ENCODE results near the gene LLGL1.
"Not testable (repeated sequence)": the region's sequence is repeated elsewhere in the genome, so short reads cannot be mapped to it uniquely, and the experiment has no call there.

LLGL1 gene

DNA sequence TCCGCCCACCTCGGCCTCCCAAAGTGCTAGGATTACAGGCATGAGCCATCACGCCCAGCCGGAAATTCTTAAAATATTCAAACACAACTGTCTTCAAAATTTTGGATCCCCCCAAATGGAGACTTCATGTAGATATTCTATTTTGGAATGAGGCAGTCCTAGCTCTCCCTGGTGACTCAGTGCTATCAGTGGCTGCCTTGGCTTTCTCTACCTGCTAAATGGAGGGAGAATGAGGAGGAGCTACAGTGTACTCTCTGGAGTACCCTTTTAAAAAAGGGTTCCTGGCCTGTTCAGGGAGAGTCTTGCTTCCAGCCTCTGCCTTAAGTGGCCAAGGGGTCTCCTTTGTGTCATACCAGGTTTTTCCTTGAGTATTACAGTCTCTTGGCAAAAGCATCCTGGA is 31.0 kb upstream of the LLGL1 start:
- no peak for DNase-seq (ENCODE audit: low spot score)

DNA sequence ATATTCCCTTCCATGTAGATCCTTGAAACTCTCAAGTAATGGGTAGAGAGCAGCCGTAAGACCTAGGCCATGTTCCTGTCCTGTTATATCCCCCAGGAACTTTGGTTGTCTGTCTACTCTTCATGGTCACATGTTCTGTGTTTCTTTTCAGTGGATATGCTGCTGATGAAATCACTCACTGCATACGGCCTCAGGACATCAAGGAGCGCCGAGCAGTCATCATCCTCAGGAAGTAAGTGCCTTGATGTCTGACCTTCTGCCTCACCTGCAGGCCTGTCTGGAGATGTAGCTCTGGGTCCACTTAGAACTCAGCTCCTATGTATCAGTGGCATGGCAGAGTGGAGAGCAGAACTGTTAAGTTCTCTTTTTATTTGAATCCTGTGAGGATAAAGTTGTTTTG is 30.6 kb upstream of the LLGL1 start:
- no peak for DNase-seq (ENCODE audit: low spot score)

DNA sequence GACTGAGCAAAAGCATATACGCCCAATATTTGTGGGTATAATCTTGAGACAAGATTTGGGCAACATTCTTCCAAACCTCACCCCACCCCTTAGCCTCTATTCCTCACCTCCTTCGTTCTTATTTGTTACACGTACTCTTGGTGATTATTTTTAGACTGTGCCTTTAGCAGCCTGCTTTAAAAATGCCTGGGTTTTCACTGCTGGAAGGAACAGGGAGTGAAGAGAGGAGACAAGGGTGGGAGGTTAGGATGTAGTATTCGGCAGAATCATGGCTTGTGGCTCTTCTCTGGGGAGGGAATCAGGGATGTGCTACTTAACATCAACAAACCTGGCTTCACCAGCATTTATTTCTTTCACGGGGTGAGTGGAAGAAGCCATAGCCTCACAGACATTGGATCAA is 30.2 kb upstream of the LLGL1 start:
- no peak for DNase-seq (ENCODE audit: low spot score)

DNA sequence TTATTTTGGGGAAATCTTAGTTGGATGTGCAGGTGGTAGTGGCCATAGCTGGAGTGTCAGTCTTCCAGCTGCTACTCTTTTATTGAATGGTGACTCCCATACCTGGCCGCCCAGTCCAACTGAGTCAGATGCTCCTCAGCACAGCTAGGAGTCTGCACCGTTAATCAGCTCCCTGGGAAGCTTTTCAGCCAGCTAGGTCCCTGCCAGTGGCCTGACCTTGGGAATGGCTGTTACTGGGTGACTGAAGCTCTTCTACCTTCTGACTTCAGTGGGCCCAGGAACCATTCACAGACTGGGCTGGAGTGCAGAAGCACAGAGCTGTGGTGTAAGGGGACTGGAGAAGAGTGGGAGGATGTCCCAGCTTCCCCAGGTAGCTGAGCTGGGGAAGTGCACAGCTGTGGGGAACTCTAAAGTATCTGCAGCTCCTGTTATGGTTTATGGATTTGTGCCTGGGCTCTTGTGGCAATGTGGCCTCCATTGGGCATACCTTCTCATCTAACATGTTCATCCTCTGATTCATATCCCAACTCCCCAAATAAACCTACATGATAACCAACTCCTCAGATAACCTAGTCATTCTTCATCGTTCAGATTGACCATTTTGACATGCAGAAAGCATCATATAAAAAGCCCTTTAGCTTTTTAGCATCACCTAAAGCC is 27.8 kb upstream of the LLGL1 start:
- no peak for DNase-seq (ENCODE audit: low spot score)

DNA sequence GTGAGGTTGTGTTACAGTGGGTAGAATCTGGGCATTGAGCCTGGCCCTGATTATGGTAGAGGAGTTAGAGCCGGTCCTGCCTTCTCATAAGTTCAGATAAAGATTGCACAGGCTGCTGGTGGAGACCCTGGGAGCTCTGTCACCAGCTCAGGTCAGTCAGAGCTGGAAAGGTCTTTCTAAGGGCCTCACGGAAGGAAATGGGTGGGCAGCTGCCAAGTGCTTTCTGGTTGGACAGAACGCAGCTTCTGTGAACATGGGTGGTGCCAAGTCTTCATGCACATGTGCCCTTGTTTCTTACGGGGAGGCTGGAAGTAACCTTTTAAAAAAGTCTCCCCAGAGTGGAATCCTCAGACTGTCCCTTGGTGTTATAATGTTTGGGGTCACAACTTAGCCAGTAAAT is 26.9 kb upstream of the LLGL1 start:
- no peak for DNase-seq (ENCODE audit: low spot score)

DNA sequence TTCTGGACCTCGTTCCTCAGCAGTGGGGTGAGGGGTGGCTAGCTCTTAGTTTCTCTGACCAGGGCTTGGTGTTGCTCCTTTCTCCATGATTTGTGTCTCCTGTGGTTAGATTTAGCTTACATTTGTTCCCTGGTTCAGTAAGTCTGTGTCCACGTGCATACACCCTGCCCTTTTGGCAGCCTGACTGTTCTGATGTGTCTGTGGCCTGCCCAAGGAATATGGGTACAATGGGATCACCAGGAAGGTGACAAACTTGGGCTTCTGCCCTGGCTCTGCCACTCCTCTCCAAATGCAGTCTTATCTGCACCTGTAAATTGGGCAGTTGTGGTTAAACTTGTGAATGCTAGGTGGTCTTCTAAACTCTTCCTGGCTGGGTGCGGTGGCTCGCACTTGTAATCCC is 24.3 kb upstream of the LLGL1 start:
- no peak for DNase-seq (ENCODE audit: low spot score)

DNA sequence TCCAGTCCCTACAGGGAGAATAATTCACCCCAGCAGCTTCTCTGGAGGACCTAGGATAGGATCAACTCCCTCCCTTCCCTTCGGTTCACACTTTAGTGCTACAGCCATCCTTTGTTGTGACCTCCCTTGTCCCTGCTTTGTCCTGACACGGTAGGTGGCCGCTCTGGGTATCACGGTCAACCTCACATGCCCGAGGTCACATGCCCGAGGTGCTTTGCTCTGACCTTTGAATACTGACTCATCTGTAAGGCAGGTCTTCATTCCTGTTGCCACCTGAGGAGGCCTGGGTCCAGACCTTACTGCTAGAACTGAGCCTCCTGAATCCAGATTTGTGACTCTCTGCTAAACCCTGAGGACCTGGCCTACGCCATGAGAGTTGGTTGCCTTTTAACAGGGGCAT is 22.1 kb upstream of the LLGL1 start:
- no peak for DNase-seq (ENCODE audit: low spot score)

DNA sequence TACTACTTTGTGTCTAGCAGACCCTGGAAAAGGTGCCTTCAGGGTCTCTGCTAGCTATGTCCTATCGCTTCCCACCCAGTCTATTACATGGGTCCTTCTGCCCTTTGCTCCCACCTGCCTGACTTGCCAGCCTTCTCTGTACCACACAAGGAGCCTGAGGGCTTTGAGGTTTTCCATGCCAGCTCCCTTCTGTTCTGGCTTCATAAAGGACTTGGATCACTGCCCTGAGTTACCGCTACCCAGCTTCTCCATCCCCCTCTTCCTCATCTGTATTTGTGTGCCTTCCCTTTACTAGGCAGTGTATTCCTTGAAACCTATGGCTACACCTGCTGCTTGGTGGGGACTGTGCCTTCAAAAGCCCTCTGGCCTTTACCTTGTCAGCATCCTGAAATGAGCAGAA is 19.6 kb upstream of the LLGL1 start:
- no peak for DNase-seq (ENCODE audit: low spot score)

DNA sequence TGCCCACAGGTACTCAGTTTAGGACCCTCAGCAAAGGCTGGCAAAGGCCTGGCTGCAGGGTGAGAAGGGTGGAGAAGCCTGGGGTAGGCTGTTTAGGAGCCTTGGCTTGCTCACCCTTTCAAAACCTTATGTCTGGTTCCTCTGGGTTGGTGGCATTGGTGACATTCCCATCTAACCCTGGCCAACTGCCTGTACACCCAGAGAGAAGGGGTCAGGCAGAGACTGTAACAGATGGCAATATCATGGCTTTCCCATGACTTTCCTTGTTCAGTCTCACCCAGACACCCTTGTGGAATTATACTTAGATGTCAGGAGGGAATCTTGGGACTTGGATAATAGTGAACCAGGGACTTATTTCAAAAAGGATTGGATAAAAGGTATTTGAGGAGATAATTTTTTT is 18.5 kb upstream of the LLGL1 start:
- no peak for DNase-seq (ENCODE audit: low spot score)

DNA sequence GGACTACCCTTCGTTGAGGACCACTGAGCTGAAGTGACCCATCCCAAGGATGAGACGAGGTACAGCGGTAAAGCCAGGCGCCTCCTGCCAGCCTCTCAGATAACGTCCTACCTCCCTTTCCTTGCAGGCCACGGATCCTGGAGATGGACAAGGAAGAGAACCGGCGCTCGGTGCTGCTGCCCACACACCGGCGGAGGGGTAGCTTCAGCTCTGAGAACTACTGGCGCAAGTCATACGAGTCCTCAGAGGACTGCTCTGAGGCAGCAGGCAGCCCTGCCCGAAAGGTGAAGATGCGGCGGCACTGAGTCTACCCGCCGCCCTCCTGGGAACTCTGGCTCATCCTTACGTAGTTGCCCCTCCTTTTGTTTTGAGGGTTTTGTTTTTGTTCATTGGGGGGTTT is 17.3 kb upstream of the LLGL1 start:
- no peak for DNase-seq (ENCODE audit: low spot score)

DNA sequence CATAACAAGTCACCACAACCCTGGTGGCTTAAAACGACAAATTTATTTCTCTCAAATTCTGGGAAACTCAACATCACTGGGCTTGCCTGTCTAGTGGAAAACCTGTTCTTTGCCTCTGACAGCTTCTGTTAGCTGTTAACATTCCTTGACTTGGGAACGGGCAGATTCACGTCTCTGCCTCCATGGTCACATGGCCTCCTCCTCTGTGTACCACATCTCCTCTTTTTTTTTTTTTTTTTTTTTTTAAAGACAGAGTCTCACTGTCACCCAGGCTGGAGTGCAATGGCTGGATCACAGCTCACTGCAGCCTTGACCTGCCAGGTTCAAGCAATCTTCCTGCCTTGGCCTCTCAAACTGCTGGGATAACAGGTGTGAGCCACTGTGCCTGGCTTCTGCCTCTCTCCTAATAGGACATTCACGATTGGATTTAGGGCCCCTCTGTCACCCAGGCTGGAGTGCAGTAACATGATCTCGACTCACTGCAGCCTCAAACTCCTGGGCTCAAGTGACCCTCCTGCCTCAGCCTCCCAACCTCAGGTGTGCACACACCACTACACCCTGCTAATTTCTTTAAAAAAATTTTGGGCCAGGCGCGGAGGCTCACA is 11.7 kb upstream of the LLGL1 start:
- no peak for DNase-seq (ENCODE audit: low spot score)

DNA sequence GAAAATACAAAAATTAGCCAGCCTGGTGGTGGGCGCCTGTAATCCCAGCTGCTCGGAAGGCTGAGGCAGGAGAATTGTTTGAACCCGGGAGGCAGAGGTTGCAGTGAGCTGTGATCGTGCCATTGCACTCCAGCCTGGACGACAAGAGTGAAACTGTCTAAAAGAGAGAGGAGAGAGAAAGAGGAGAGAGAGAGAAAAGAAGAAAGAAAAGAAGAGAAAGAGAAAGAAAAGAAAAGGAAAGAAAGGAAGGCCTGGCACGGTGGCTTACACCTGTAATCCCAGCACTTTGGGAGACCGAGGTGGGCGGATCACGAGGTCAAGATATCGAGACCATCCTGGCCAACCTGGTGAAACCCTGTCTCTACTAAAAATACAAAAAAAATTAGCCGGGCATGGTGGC is 8.5 kb upstream of the LLGL1 start:
- DNase-seq (ENCODE audit: low spot score), result not testable (repeated sequence)

DNA sequence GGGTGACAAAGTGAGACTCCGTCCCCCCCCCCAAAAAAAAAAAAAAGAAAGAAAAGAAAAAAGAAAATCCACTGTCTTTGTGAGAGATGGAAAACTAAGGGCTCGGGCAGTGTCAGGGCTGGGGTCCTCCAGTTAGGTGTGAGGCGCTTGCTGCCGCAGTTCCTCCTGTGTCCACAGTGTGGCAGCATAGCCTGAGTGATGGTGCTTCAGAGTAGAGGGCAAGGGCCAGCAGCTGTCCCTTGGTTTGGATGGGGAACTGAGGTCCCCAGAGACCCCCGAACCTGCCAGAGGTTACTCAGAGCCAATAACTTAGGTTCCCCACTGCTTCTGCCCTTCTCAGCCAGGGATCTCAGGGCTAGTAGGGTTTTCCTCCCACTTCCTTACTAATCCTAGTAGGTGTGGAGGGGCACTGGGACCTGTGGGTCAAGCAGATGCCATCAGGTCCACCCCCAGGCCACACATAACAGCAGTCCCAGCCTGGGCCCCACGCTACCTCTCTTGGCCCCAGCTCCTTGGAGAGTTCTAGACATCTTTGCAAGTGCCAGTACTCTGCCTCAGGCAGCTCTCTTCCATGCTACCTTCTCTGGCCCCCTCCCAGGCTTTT is 7.9 kb upstream of the LLGL1 start:
- DNase-seq (ENCODE audit: low spot score), result peak; percentile 43

DNA sequence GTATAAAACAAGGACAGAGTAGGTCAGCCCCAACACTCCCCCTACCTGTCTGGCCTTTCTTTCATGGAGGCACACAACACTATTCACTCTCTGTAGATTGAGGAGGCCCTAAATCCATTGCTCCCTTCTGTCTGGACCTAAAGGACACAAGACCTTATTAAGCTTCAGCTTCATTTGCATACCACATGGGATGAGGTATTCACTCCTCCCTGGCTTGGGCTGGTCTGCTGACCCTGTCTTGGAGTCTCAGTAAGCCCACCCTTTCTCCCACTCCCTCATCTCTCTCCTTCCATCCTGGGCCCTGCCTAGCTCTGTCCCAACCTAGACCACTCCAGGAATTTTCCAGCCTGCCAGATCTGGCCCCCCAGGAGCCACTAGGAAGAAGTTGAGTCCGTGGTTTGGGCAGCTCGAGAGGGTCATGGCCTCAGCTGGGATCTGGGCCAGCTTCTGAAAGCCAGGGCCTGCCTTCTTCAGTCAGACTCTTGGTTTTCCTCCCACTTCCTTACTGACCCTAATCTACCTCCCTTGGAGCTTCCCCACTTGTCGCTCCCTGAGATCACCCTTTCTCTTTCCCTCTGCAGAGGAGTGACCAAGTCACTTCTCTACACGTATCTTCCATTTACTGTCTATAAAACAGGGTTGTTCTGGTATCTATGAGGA is 6.5 kb upstream of the LLGL1 start:
- DNase-seq (ENCODE audit: low spot score), result no peak

DNA sequence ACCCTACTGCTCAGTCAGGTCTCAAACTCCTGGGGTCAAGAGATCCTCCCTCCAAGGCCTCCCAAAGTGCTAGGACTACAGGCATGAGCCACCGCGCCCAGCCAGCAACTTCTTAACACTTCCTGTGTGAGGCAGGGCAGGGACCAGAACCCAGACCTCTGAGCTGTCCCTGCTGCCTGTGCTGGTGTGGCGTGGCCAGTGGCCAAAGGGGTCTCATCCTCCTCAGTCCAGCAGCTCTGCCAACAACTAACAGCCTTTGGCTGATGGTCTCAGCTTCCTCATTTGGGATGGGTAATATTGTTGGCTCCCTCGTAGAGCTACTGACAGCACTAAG is 1.4 kb upstream of the LLGL1 start:
- no peak for DNase-seq (ENCODE audit: low spot score)

DNA sequence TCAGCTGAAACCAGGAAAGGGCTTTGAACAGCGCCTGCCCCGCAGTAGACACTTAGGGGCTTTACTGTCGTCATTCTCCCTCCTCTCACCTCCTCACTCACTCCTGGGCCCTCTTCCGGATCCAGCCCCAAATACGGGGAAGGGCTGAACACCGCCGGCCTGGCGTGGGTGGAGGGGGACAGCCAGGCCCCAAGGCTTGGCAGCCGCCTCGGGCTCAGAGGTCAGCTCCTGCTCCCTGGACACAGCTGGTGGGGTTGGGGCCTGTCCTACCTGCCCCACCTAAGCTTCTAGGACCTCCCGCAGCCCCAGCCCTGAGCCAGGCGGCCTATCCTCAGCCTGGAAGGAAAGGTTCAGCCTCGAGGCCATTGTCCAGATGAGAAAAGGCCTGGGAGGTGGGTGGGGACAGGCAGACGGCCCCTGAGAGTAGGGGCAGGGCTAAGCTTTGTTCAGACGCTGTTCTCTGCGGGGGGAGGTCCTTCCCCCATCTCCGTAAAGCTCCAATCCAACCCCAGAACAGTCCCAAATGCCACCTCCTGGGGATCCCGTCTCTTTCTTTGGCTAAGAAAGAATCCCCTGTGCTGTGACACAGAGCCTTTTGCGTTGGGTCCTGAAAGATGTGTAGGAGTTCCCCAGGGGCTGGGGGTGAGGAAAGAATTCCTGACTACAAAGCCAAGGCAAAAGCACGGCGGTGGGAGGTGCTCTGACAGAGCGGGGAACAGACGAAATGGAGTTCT is 881 bp upstream of the LLGL1 start:
- DNase-seq (ENCODE audit: low spot score), result no peak

DNA sequence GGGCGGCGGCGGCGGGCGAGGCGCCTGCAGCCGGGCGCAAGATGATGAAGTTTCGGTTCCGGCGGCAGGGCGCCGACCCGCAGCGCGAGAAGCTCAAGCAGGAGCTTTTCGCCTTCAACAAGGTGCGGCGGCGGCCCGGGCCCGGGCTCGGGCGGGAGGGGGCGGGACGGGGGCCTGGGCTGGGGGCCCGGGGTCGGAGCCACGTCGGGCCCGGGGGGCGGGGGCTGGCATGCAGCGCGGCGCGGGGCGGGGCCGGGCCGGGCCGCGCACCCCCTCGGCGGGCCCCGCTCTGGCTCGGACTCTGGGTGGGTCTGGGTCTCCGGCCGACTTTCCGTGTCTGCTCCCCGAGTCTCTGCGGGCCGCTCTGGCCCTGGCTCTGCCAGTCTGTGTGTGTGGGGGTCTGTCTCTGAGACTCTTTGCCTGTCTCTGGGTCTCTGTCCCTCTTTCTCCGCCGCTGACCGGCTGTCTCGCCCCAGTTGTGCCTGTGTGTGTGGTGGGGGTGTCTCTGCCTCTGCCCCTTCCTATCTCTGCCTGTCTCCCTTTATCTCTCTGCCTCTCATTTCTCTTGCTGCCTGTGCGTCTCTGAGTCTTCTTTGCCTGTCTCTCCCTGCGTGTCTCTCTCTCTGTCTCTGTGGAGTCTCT is 328 bp downstream of the LLGL1 start:
- no peak for DNase-seq (ENCODE audit: low spot score)

DNA sequence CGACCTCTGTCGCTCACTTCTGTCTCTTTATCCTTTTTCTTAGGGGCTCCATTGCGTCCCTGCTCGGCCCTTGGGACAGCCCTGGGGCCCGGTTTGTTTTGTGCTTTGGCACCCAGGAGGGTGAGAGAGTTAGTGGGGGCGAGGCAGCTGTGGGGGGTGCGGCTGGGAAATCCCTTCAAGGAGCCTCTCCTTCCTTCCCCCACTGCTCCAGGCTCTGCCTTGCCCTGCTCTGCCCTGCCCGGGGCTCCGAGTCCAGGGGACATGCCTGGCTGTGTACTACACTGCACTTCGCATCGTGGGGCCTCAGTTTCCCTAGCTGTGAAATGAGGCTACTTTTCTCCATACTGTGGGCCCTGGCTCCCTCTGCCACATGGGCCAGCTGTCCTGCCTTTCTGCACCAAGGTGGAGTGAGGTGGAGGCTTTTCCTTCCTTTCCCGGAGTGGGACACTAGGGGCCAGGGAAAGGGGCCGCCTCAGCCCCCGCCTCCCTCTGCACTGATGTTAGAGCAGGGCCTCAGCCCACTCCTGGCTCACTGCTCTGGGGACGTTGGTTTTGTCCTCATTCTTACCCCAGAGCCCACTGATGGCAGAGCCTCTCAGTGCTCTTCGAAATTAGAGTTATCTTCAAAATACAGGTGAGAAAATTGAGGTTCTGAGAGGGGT is 980 bp downstream of the LLGL1 start:
- no peak for DNase-seq (ENCODE audit: low spot score)

DNA sequence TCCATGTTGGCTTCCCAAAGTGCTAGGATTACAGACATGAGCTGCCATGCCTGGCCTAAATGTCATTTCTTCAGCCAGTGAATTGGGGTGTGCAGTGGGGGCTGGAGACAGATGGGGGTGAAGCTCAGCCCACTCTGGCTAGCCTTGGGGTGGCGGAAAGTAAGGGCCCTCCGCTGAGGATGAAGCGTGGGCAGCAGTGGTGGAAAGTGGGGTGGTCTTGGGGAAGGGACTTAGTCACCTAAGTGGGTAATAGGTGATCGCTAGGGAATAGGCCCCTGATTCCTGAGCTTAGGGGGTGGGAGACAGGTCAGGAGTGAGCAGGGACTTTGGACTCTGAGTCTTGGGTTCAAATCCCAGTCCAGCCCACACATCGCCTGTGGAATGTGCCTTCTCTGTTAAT is 2.2 kb downstream of the LLGL1 start:
- DNase-seq (ENCODE audit: low spot score), result no peak

DNA sequence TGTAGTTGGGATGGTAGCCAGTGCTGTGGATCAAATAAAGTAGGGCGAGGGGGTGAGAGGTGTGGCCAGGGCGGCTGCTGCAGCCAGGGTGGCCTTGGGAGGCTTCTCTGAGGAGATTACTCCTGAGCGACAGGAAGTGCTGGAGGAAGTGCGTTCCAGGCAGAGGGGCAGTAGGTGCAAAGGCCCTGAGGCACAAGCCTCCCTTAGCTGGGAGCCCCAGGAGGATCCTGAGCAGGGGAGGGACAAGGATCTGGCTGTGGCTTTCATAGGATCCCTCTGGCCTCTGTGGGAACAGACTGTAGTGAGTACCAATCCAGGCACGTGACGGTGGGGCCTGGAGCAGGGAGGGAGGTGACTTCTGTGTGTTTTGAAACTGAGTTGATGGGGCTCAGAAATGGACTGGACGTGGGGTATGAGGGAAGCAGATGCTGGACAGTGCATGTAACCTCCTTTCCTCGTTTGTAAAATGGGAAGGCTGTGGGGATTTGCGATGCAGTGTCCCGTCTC is 2.8 kb downstream of the LLGL1 start:
- DNase-seq (ENCODE audit: low spot score), result no peak

DNA sequence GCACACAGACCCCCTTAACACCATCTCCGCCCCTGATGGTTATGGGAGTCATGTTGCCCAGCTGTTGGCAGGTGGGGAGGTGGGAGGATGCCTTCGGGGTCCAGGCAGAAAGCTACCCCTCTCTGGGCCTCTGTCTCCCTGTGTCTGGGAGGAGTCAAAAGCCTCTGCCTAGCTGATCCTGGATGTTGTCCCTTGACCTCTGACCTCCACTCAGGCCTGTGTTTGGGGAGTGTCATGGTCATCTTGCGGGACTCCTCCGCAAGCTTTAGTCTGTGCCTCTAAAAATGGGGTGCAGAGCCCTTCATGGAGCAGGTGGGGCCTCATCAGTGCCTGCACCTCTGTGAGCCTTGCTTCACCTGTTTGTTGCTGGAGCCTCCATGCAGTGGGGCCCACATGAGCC is 3.8 kb downstream of the LLGL1 start:
- DNase-seq (ENCODE audit: low spot score), result no peak

DNA sequence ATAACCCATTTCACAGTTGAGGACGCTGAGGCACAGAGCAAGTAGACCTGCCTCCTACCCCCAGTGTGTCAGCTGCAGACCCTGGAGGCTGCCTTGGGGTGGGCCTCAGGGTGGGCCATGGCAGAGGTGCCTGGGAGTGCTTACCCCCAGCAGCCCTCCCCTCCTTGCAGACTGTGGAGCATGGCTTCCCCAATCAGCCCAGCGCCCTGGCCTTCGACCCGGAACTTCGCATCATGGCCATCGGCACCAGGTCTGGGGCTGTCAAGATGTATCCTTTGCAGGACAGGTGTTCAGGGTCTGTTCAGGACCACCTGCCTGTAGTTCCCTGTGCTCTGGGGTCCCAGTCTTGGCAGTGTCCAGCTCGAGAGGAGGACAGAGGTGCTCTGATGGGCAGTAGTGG is 4.3 kb downstream of the LLGL1 start:
- no peak for DNase-seq (ENCODE audit: low spot score)
